ENCODE measurements around the gene EPN3. TPM values are rescaled to one million over a fixed set of nuclear protein-coding genes. Genes with fewer than 3 reads are reported as not detected.

Gene EPN3
- total RNA-seq, 1 donor from 2014 or later = 0.84 TPM

- Histone ChIP-seq H3K36me3 (ENCODE audit: control insufficient read depth, insufficient read depth, low read length) (no peaks in the 10 kb centered on the region), H3K4me3 (ENCODE audit: low read depth, low read length) (no peak overlapping the region), H3K27me3 (ENCODE audit: control insufficient read depth, insufficient read depth, low read length) (peaks cover 42% of the 10 kb centered on the region)
- DNase-seq (ENCODE audit: low read depth) = no peak
- TF ChIP-seq CTCF (IDR thresholded peaks at IDR 0.05; ENCODE audit: insufficient read depth, low read length, poor library complexity, severe bottlenecking) = no peak
Measured at GRCh38 chr17:50585346-50585745, 52.8 kb downstream of the EPN3 start.

GRCh38 chr17:50585891-50586290 lies 53.4 kb downstream of the EPN3 start:
- no peak for DNase-seq (ENCODE audit: low read depth)
- Histone ChIP-seq H3K27me3 (ENCODE audit: control insufficient read depth, insufficient read depth, low read length) (peaks cover 42% of the 10 kb centered on the region), H3K36me3 (ENCODE audit: control insufficient read depth, insufficient read depth, low read length) (no peaks in the 10 kb centered on the region), H3K4me3 (ENCODE audit: low read depth, low read length) (no peak overlapping the region)
- no peak for TF ChIP-seq CTCF (IDR thresholded peaks at IDR 0.05; ENCODE audit: insufficient read depth, low read length, poor library complexity, severe bottlenecking)

GRCh38 chr17:50586421-50587247 lies 54.1 kb downstream of the EPN3 start:
- no peak for TF ChIP-seq CTCF (IDR thresholded peaks at IDR 0.05; ENCODE audit: insufficient read depth, low read length, poor library complexity, severe bottlenecking)
- Histone ChIP-seq H3K4me3 (ENCODE audit: low read depth, low read length) (no peak overlapping the region), H3K27me3 (ENCODE audit: control insufficient read depth, insufficient read depth, low read length) (peaks cover 43% of the 10 kb centered on the region), H3K36me3 (ENCODE audit: control insufficient read depth, insufficient read depth, low read length) (no peaks in the 10 kb centered on the region)
- no peak for DNase-seq (ENCODE audit: low read depth)

- no peak for TF ChIP-seq CTCF (IDR thresholded peaks at IDR 0.05; ENCODE audit: insufficient read depth, low read length, poor library complexity, severe bottlenecking)
- H3K4me3 ChIP-seq (ENCODE audit: low read depth, low read length) = no peak overlapping the region
- H3K36me3 ChIP-seq (ENCODE audit: control insufficient read depth, insufficient read depth, low read length) = no peaks in the 10 kb centered on the region
- DNase-seq (ENCODE audit: low read depth) = no peak
- peaks cover 47% of the 10 kb centered on the region for H3K27me3 ChIP-seq (ENCODE audit: control insufficient read depth, insufficient read depth, low read length)
Measured at GRCh38 chr17:50587571-50587970, 55.0 kb downstream of the EPN3 start.

- no peak overlapping the region for H3K4me3 ChIP-seq (ENCODE audit: low read depth, low read length)
- no peak for DNase-seq (ENCODE audit: low read depth)
- no peak for TF ChIP-seq CTCF (IDR thresholded peaks at IDR 0.05; ENCODE audit: insufficient read depth, low read length, poor library complexity, severe bottlenecking)
Measured at GRCh38 chr17:50588391-50589049, 56.0 kb downstream of the EPN3 start.

More at GRCh38 chr17:50588391-50589049, 56.0 kb downstream of the EPN3 start:
- Histone ChIP-seq H3K36me3 (ENCODE audit: control insufficient read depth, insufficient read depth, low read length) (no peaks in the 10 kb centered on the region), H3K27me3 (ENCODE audit: control insufficient read depth, insufficient read depth, low read length) (peaks cover 52% of the 10 kb centered on the region)
